Measurements from ENCODE around the gene STX8.

DNA sequence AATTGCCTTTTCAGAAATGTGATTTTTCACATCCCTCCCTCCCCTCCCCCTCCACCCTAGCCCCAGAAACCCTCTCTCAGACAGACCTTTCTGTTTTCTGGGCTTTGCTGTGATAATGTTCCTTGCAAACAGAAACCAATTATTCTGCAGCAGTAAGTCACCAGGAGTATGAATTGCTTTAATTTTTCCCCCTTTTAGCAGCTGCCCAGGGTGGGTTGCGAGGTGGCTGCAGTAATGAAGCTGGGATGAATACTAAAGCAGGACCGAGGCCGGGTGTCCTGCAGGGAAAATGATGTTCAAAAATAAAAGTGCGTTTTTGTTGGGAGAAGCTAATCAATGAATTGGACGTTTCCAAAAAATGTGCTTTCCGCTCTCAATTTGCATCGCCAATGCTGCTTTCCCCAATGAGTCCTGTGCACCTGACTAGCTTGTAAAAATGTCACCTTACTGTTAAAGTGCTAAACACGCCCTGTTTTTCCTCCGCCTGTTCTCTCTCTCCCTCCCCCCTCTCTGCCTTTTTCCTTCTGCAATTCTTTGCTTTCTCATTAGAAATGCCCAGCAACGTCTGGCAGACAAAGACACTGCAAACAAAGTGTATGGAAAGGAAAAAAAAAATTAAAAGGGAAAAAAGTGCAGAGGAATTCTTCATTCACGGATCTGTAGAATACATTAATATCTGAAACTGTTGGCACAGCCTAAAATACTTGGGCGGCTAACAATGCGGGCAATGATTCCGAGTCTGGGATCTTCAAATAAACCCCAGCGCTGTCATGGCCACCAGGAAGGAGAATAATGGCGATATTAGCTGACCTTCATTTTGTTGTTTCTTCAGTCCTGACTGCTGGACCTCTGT lies 244.1 kb downstream of the STX8 start:
- TF ChIP-seq POLR2AphosphoS5 (IDR thresholded peaks at IDR 0.05; ENCODE audit: low read depth, low read length) (no peak), POLR2A (IDR thresholded peaks at IDR 0.05; ENCODE audit: low read depth, low read length) (no peak)

Data from GM12892 (cell line).